Heart left ventricle (tissue), 16 donors: ENCODE measurements around the gene STK38. TPM values are rescaled to one million over a fixed set of nuclear protein-coding genes. Genes with fewer than 3 reads are reported as not detected.

Experiments used
- ATAC-seq, 4 donors: fragments of 200-7000 bp; cut with Tn5 transposase; one replicate each; pipeline ENCODE4 v1.9.1; 2020 to 2022; ENCODE audit warnings: moderate library complexity in 4 of 4, mild to moderate bottlenecking in 3 of 4, moderate number of reproducible peaks in 1 of 4
- DNase-seq, 5 donors: peaks; one replicate each; pipeline ENCODE4 v3.0.0-alpha.2; 2020
- H3K27ac ChIP-seq, 12 donors: fragments of 200-600 bp; sonication (generic) in 4 of 12; one replicate each; pipeline versions ENCODE4 v1.5.0 to v1.8.0; 2016 to 2022; ENCODE audit warnings: mild to moderate bottlenecking in 2 of 12
- H3K27me3 ChIP-seq, 9 donors: fragments of 200-600 bp; sonication (generic) in 2 of 9; one replicate each; pipeline versions ENCODE4 v1.5.1 to v1.8.0; 2016 to 2022; ENCODE audit warnings: mild to moderate bottlenecking in 3 of 9
- H3K36me3 ChIP-seq, 9 donors: fragments of 200-600 bp; sonication (generic) in 2 of 9; one replicate each; pipeline versions ENCODE4 v1.5.0 to v1.8.0; 2018 to 2022; ENCODE audit warnings: mild to moderate bottlenecking in 2 of 9
- H3K4me1 ChIP-seq, 12 donors: fragments of 200-600 bp; sonication (generic) in 4 of 12; one replicate each; pipeline versions ENCODE4 v1.5.0 to v1.8.0; 2016 to 2022; ENCODE audit warnings: mild to moderate bottlenecking in 3 of 12
- H3K4me3 ChIP-seq, 12 donors: fragments of 200-600 bp; sonication (generic) in 4 of 12; one replicate each; pipeline versions ENCODE4 v1.5.0 to v1.8.0; 2017 to 2022; ENCODE audit warnings: mild to moderate bottlenecking in 9 of 12, moderate library complexity in 4 of 12
- H3K9me3 ChIP-seq, 12 donors: fragments of 200-600 bp; sonication (generic) in 4 of 12; one replicate each; pipeline versions ENCODE4 v1.5.0 to v1.8.0; 2016 to 2022; ENCODE audit warnings: mild to moderate bottlenecking in 1 of 12
- POLR2A ChIP-seq, 2 donors: fragments of 450-650 bp; IDR thresholded peaks; one replicate each; pipeline ENCODE4 v1.6.1; 2017; ENCODE audit warnings: antibody characterized with exemption in 2 of 2, mild to moderate bottlenecking in 2 of 2, moderate library complexity in 2 of 2
- WGBS, 4 donors: extraction: QIAGEN DNeasy Blood & Tissue Kit in 2 of 4; methylation state at CpG; one replicate each; pipeline versions ENCODE4 v1.1.5 to v1.1.7; 2013 to 2018; 5-methylcytosine and 5-hydroxymethylcytosine counted together
- intact Hi-C, 10 donors: fragments of 100-400 bp; cut with DNase I; formaldehyde crosslinking; loops; one replicate each; pipeline versions ENCODE4 v1.11.1 to v1.14.2; 2022
- polyA plus RNA-seq, 2 donors: library from polyadenylated mRNA; stranded (reverse); fragments of 200-250 nt; gene quantifications; one replicate each; pipeline ENCODE4 v1.2.3, GENCODE V29; 2013
- total RNA-seq, 9 donors: library from RNA; depleted of rRNA in 2 of 9; stranded (reverse); fragments of >200 nt in 2 of 9; fragmentation: NEBNext Ultra II Directional in 3 of 9; extraction: Animal tissue kit (Norgen Biotek cat#: 25700) in 3 of 9; gene quantifications; one replicate each; pipeline versions ENCODE4 v1.1.0 to v1.2.4, GENCODE V29; 2016 to 2023
- TF ChIP-seq, protein P1 (sequence below), 12 donors: fragments of 200-600 bp; sonication (generic) in 4 of 12; IDR thresholded peaks; one replicate each; pipeline versions ENCODE4 v1.5.0 to v1.8.0; 2018 to 2022; ENCODE audit warnings: antibody characterized with exemption in 12 of 12, mild to moderate bottlenecking in 5 of 12
- donor health status: ischemic (EF 13 %, LVEDD 7.1; RV severe dilation, severe dysfunction).
- donor health status: healthy with polysubstance abuse.
- donor health status: DM: no; HTN: yes; CAD: no.
- donor health status: DM: no; HTN: no; CAD: no.
- donor health status: ischemic (EF 25% LVEDD 6.9; RV normal size, moderate dysfunction).
- donor health status: ischemic (EF 25% LVEDD 5.7; RV mildly dilated, moderate dysfunction).
- donor health status: healthy.
- donor health status: DM: yes; HTN: yes; CAD: no.
- donor health status: ischemic (EF 35%, LVEDD 5.7; RV mildly dilated, moderate dysfunction).
- donor health status: nonischemic (EF 11% LVEDD 7.7; RV severe dilation, severe dysfunction).
- donor health status: DM: yes; HTN: yes; CAD: no.
- donor health status: PGD.
- donor health status: ischemic (EF 29% LVEDD 5.4; RV normal size, mild dysfunction).
- donor health status: nonischemic (EF 23%, LVEDD 6.1; RV moderate dilation, normal function).

Gene STK38
- total and polyA plus RNA-seq, 11 donors, result 14.3 to 32.8 (median 21.2) TPM

DNA sequence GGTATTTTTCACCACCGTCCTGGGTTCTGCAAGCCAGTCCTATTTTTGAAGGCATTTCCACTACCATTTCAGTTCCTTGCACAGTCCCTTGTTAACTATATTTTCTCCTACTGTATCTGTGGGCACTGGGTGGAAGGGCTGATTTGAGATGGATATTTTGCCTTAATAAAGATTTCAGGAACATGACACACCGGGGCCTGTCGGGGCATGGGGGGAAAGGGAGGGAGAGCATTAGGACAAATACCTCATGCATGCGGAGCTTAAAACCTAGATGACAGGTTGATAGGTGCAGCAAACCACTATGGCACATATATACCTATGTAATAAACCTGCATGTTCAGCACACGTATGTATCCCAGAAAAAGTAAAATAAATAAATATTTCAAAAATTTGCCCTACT lies 22.4 kb downstream of the STK38 start:
- Histone ChIP-seq H3K4me3 (no peak overlapping the region), H3K27me3 (no peaks in the 10 kb centered on the region), H3K36me3 (peaks cover 0 to 75% (median 61%) of the 10 kb centered on the region in 9 donors), H3K4me1 (peaks cover 3 to 35% (median 15%) of the 10 kb centered on the region in 12 donors), H3K9me3 (no peaks in the 10 kb centered on the region), H3K27ac (no peak overlapping the region)
- intact Hi-C loops, result no loop called here
- DNase-seq (no peak), ATAC-seq (no peak)
- 86 to 97% (median 91%) methylated on average over 5 of the region's 5 CpGs for WGBS, 4 donors
- no peak for TF ChIP-seq POLR2A (IDR thresholded peaks at IDR 0.05)
- TF ChIP-seq, protein P1, sequence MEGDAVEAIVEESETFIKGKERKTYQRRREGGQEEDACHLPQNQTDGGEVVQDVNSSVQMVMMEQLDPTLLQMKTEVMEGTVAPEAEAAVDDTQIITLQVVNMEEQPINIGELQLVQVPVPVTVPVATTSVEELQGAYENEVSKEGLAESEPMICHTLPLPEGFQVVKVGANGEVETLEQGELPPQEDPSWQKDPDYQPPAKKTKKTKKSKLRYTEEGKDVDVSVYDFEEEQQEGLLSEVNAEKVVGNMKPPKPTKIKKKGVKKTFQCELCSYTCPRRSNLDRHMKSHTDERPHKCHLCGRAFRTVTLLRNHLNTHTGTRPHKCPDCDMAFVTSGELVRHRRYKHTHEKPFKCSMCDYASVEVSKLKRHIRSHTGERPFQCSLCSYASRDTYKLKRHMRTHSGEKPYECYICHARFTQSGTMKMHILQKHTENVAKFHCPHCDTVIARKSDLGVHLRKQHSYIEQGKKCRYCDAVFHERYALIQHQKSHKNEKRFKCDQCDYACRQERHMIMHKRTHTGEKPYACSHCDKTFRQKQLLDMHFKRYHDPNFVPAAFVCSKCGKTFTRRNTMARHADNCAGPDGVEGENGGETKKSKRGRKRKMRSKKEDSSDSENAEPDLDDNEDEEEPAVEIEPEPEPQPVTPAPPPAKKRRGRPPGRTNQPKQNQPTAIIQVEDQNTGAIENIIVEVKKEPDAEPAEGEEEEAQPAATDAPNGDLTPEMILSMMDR (IDR thresholded peaks at IDR 0.05), result no peak

GRCh38 chr6:36523936-36524499 lies 23.3 kb downstream of the STK38 start:
- Histone ChIP-seq H3K27me3 (no peaks in the 10 kb centered on the region), H3K27ac (no peak overlapping the region), H3K4me1 (peaks cover 3 to 31% (median 14%) of the 10 kb centered on the region in 12 donors), H3K9me3 (no peaks in the 10 kb centered on the region), H3K4me3 (no peak overlapping the region), H3K36me3 (peaks cover 0 to 76% (median 65%) of the 10 kb centered on the region in 9 donors)
- DNase-seq (no peak), ATAC-seq (no peak)
- intact Hi-C loops, result no loop called here
- TF ChIP-seq POLR2A (IDR thresholded peaks at IDR 0.05), result no peak
- TF ChIP-seq, protein P1 (IDR thresholded peaks at IDR 0.05), result no peak
- 83 to 90% (median 89%) methylated on average over 6 of the region's 6 CpGs for WGBS, 4 donors

DNA sequence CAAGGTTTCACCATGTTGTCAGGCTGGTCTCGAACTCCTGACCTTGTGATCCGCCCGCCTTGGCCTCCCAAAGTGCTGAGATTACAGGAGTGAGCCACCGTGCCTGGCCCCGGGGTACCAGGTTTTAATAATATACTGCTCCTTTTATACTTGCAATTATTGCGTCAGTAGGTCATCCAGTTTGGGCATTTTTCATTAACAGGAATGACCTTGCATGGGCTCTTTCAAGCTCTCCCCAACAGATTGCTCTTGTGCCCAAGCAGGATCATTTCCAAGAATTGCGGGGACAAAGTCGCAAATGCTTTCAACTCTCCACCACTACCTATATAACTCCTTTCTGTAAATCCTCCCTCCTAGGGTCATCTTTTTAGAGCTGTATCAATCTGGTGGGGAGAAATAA lies 23.8 kb downstream of the STK38 start:
- 95 to 97% (median 96%) methylated on average over 8 of the region's 8 CpGs for WGBS, 4 donors
- no peak for ATAC-seq
- H3K27me3 ChIP-seq, result no peaks in the 10 kb centered on the region
- peaks cover 0 to 25% (median 9%) of the 10 kb centered on the region in 12 donors for H3K4me1 ChIP-seq
- intact Hi-C loops, result no loop called here
- no peak overlapping the region for H3K27ac ChIP-seq
- H3K9me3 ChIP-seq, result no peaks in the 10 kb centered on the region
- no peak for DNase-seq
- H3K4me3 ChIP-seq, result no peak overlapping the region
- peaks cover 0 to 82% (median 68%) of the 10 kb centered on the region in 9 donors for H3K36me3 ChIP-seq
- TF ChIP-seq, protein P1 (IDR thresholded peaks at IDR 0.05), result no peak
- TF ChIP-seq POLR2A (IDR thresholded peaks at IDR 0.05), result no peak

- Histone ChIP-seq H3K4me1 (peaks cover 0 to 13% (median 0%) of the 10 kb centered on the region in 12 donors), H3K27ac (no peak overlapping the region), H3K9me3 (no peaks in the 10 kb centered on the region), H3K27me3 (no peaks in the 10 kb centered on the region), H3K36me3 (peaks cover 0 to 98% (median 78%) of the 10 kb centered on the region in 9 donors), H3K4me3 (no peak overlapping the region)
- DNase-seq, result no peak
- intact Hi-C loops, result no loop called here
- TF ChIP-seq, protein P1 (IDR thresholded peaks at IDR 0.05), result no peak
- TF ChIP-seq POLR2A (IDR thresholded peaks at IDR 0.05), result no peak
- no peak for ATAC-seq
Measured at GRCh38 chr6:36519352-36519751, 27.9 kb downstream of the STK38 start.
